ENCODE measurements around the gene MRPL54. TPM values are rescaled to one million over a fixed set of nuclear protein-coding genes. Genes with fewer than 3 reads are reported as not detected.

The MRPL54 gene
- total and polyA plus RNA-seq, 12 donors = 61.4 to 124 (median 69.3) TPM

GRCh38 chr19:3730457-3730958 is 32.0 kb upstream of the MRPL54 start:
- Histone ChIP-seq H3K9me3 (peaks cover 0 to 7% (median 0%) of the 10 kb centered on the region in 11 donors), H3K36me3 (no peaks in the 10 kb centered on the region), H3K4me3 (no peak overlapping the region), H3K4me1 (no peaks in the 10 kb centered on the region), H3K27ac (no peak overlapping the region), H3K27me3 (peaks cover 0 to 26% (median 7%) of the 10 kb centered on the region in 7 donors)
- no peak for TF ChIP-seq CTCF (IDR thresholded peaks at IDR 0.05)
- intact Hi-C loops (cut with DNase I) = no loop called here
- ATAC-seq (no peak), DNase-seq (no peak)
- WGBS, 2 donors = 93 to 94% methylated on average over 32 of the region's 32 CpGs

GRCh38 chr19:3732108-3732507 is 30.4 kb upstream of the MRPL54 start:
- intact Hi-C loops (cut with DNase I) = no loop called here
- WGBS, 2 donors = 83 to 100% methylated on average over 1 of the region's 1 CpG
- no peak for TF ChIP-seq CTCF (IDR thresholded peaks at IDR 0.05)

GRCh38 chr19:3733549-3734309 is 28.8 kb upstream of the MRPL54 start:
- Histone ChIP-seq H3K4me3 (no peak overlapping the region), H3K36me3 (no peaks in the 10 kb centered on the region), H3K9me3 (peaks cover 0 to 7% (median 0%) of the 10 kb centered on the region in 11 donors), H3K4me1 (no peaks in the 10 kb centered on the region), H3K27me3 (peaks cover 0 to 20% (median 0%) of the 10 kb centered on the region in 7 donors), H3K27ac (no peak overlapping the region)
- no peak for ATAC-seq
- intact Hi-C loops (cut with DNase I) = no loop called here
- no peak for DNase-seq
- WGBS, 2 donors = 59 to 64% methylated on average over 20 of the region's 20 CpGs
- no peak for TF ChIP-seq CTCF (IDR thresholded peaks at IDR 0.05)

More at GRCh38 chr19:3732108-3732507, 30.4 kb upstream of the MRPL54 start:
- peaks cover 0 to 7% (median 0%) of the 10 kb centered on the region in 11 donors for H3K9me3 ChIP-seq
- H3K27ac ChIP-seq = no peak overlapping the region
- H3K27me3 ChIP-seq = peaks cover 0 to 18% (median 0%) of the 10 kb centered on the region in 7 donors
- H3K36me3 ChIP-seq = no peaks in the 10 kb centered on the region
- no peak overlapping the region for H3K4me3 ChIP-seq
- DNase-seq = no peak
- ATAC-seq = no peak
- no peaks in the 10 kb centered on the region for H3K4me1 ChIP-seq

- H3K9me3 ChIP-seq = peaks cover 0 to 7% (median 0%) of the 10 kb centered on the region in 11 donors
- TF ChIP-seq CTCF (IDR thresholded peaks at IDR 0.05) = no peak
- no peaks in the 10 kb centered on the region for H3K4me1 ChIP-seq
- no peak overlapping the region for H3K4me3 ChIP-seq
- no peaks in the 10 kb centered on the region for H3K36me3 ChIP-seq
- intact Hi-C loops (cut with DNase I) = no loop called here
- no peak overlapping the region for H3K27ac ChIP-seq
- ATAC-seq = no peak
- 84 to 89% methylated on average over 14 of the region's 14 CpGs for WGBS, 2 donors
- no peak for DNase-seq
- H3K27me3 ChIP-seq = peaks cover 0 to 20% (median 0%) of the 10 kb centered on the region in 7 donors
Observed at GRCh38 chr19:3734310-3734600, 28.2 kb upstream of the MRPL54 start.
